ENCODE data around the gene FGFRL1.

FGFRL1 gene

GRCh38 chr4:1035510-1035909 lies 24.1 kb downstream of the FGFRL1 start:
- Histone ChIP-seq H3K4me2 (ENCODE audit: low read length) (no peak overlapping the region), H3K36me3 (ENCODE audit: insufficient read depth, low read length) (no peaks in the 10 kb centered on the region), H3K9me3 (ENCODE audit: low read length) (no peaks in the 10 kb centered on the region), H3K27ac (ENCODE audit: low read depth, low read length, poor library complexity, severe bottlenecking) (no peak overlapping the region), H3K79me2 (ENCODE audit: insufficient read depth, low read length) (no peaks in the 10 kb centered on the region), H3K4me1 (ENCODE audit: insufficient read depth, low read length, severe bottlenecking) (no peaks in the 10 kb centered on the region), H3K9ac (ENCODE audit: low read length) (no peak overlapping the region), H2AFZ (ENCODE audit: low read length) (no peak overlapping the region), H4K20me1 (ENCODE audit: insufficient read depth, low read length) (no peaks in the 10 kb centered on the region), H3F3A (ENCODE audit: insufficient read depth, low read length) (no peaks in the 10 kb centered on the region), H3K4me3 (ENCODE audit: low read depth, low read length, poor library complexity, severe bottlenecking) (no peak overlapping the region), H3K27me3 (ENCODE audit: insufficient read depth, low read length) (no peaks in the 10 kb centered on the region), H3K9me2 (ENCODE audit: low read depth, low read length) (no peaks in the 10 kb centered on the region)
- no peak for TF ChIP-seq EZH2 (IDR thresholded peaks at IDR 0.05; ENCODE audit: borderline replicate concordance, low read length)
- TF ChIP-seq, protein P1, sequence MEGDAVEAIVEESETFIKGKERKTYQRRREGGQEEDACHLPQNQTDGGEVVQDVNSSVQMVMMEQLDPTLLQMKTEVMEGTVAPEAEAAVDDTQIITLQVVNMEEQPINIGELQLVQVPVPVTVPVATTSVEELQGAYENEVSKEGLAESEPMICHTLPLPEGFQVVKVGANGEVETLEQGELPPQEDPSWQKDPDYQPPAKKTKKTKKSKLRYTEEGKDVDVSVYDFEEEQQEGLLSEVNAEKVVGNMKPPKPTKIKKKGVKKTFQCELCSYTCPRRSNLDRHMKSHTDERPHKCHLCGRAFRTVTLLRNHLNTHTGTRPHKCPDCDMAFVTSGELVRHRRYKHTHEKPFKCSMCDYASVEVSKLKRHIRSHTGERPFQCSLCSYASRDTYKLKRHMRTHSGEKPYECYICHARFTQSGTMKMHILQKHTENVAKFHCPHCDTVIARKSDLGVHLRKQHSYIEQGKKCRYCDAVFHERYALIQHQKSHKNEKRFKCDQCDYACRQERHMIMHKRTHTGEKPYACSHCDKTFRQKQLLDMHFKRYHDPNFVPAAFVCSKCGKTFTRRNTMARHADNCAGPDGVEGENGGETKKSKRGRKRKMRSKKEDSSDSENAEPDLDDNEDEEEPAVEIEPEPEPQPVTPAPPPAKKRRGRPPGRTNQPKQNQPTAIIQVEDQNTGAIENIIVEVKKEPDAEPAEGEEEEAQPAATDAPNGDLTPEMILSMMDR (IDR thresholded peaks at IDR 0.05; ENCODE audit: low read length): no peak

DNA sequence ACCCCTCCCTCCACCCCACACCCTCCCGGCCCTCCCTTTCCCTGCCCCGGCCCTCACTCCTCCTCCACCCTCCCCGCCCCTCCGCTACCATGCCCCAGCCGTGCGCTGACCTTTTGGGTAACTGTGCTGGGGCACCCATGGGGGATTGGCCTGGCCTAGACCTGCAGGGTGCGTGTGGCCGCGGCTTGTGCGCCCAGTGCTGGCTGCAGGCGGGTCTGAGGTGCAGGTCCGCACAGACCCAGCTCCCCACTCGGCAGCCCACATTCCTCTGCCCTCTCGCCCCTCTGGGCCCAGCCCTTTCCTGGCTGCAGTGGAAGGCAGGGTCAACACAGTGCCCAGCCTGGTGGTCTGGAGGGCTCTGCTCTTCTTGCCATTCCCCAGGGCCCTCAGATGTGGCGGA lies 24.7 kb downstream of the FGFRL1 start:
- Histone ChIP-seq H3K79me2 (ENCODE audit: insufficient read depth, low read length) (no peaks in the 10 kb centered on the region), H3F3A (ENCODE audit: insufficient read depth, low read length) (no peaks in the 10 kb centered on the region), H3K9me3 (ENCODE audit: low read length) (no peaks in the 10 kb centered on the region), H3K4me3 (ENCODE audit: low read depth, low read length, poor library complexity, severe bottlenecking) (no peak overlapping the region), H3K4me2 (ENCODE audit: low read length) (no peak overlapping the region), H3K36me3 (ENCODE audit: insufficient read depth, low read length) (no peaks in the 10 kb centered on the region), H3K4me1 (ENCODE audit: insufficient read depth, low read length, severe bottlenecking) (no peaks in the 10 kb centered on the region), H3K9ac (ENCODE audit: low read length) (no peak overlapping the region), H3K27ac (ENCODE audit: low read depth, low read length, poor library complexity, severe bottlenecking) (no peak overlapping the region), H3K27me3 (ENCODE audit: insufficient read depth, low read length) (no peaks in the 10 kb centered on the region), H3K9me2 (ENCODE audit: low read depth, low read length) (no peaks in the 10 kb centered on the region), H4K20me1 (ENCODE audit: insufficient read depth, low read length) (no peaks in the 10 kb centered on the region), H2AFZ (ENCODE audit: low read length) (no peak overlapping the region)
- no peak for TF ChIP-seq EZH2 (IDR thresholded peaks at IDR 0.05; ENCODE audit: borderline replicate concordance, low read length)
- TF ChIP-seq, protein P1 (IDR thresholded peaks at IDR 0.05; ENCODE audit: low read length): no peak

GRCh38 chr4:1036976-1037810 lies 25.8 kb downstream of the FGFRL1 start:
- Histone ChIP-seq H3F3A (ENCODE audit: insufficient read depth, low read length) (no peaks in the 10 kb centered on the region), H3K4me2 (ENCODE audit: low read length) (no peak overlapping the region), H3K27ac (ENCODE audit: low read depth, low read length, poor library complexity, severe bottlenecking) (no peak overlapping the region), H3K36me3 (ENCODE audit: insufficient read depth, low read length) (no peaks in the 10 kb centered on the region), H3K4me3 (ENCODE audit: low read depth, low read length, poor library complexity, severe bottlenecking) (no peak overlapping the region), H2AFZ (ENCODE audit: low read length) (no peak overlapping the region), H3K4me1 (ENCODE audit: insufficient read depth, low read length, severe bottlenecking) (no peaks in the 10 kb centered on the region), H4K20me1 (ENCODE audit: insufficient read depth, low read length) (no peaks in the 10 kb centered on the region), H3K9ac (ENCODE audit: low read length) (no peak overlapping the region), H3K9me2 (ENCODE audit: low read depth, low read length) (no peaks in the 10 kb centered on the region), H3K27me3 (ENCODE audit: insufficient read depth, low read length) (no peaks in the 10 kb centered on the region), H3K9me3 (ENCODE audit: low read length) (no peaks in the 10 kb centered on the region), H3K79me2 (ENCODE audit: insufficient read depth, low read length) (no peaks in the 10 kb centered on the region)
- TF ChIP-seq, protein P1 (IDR thresholded peaks at IDR 0.05; ENCODE audit: low read length): no peak
- TF ChIP-seq EZH2 (IDR thresholded peaks at IDR 0.05; ENCODE audit: borderline replicate concordance, low read length): no peak

All from OCI-LY1 (cell line).